Putamen (tissue), 1 donor: ENCODE results near the gene EARS2.
"Not testable (repeated sequence)": the region's sequence is repeated elsewhere in the genome, so short reads cannot be mapped to it uniquely, and the experiment has no call there.

Source experiments
- DNase-seq: peaks from one replicate; pipeline ENCODE4 v3.0.0-alpha.2; 2016; ENCODE audit warnings: low spot score

The EARS2 gene

GRCh38 chr16:23567602-23568001 lies 10.5 kb upstream of the EARS2 start:
- no peak for DNase-seq

- DNase-seq: no peak
Measured at GRCh38 chr16:23566724-23567123, 9.6 kb upstream of the EARS2 start.

DNA sequence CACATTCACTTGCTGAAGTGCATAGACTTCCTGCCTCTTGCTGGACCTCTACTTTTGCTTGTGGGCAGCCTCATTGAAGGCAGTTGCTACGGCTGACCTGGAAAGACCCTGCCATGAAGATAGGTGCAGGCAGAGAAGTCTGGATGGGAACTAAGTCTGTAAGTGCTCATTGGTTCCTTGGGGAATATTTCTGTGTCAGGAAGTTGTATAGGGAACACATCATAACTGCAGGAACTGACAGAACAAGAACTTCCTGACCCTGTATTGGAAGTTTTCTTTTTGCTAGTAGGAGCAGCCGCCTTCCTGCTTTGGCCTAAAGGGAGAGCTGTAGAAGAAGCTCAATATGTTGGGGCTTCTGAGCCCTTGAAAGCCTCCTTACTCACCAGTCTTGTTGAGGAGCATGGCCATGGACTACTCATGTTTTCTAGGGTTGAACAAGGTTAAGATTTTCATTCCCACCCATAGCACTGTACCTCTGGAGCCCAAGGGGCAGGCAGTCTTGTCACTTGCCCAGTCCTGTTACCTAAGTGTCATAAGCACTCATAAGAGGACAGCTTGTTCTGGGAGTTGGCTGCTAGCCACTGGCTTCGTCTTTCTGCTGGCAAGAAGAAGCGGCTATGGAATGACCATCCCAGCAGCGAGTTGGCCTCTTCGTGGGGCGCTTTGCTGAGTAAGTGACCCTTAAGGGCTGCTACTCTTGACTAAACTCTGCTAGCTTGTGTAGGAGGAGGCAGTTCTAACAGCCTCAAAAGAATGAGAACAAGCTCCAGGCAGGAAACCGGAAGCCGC lies 7.6 kb upstream of the EARS2 start:
- DNase-seq: no peak

- no peak for DNase-seq
Measured at GRCh38 chr16:23563186-23563585, 6.0 kb upstream of the EARS2 start.

DNA sequence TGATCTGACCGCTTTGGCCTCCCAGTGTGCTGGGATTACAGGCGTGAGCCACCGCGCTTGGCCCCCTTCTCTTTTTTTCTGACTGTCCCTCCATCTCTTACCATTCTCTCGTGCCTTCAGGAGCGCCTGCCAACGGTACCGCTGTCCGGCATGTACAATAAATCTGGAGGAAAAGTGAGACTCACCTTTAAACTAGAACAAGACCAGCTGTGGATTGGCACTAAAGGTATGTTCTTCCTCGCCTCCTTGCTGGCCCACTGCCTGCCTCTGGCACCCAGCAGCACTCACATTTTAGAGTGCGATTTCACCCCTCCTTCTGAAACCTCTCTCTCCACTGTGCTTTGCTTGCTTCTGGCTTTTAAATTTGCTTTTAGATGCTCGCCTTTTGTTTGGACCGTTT lies 5.4 kb upstream of the EARS2 start:
- DNase-seq: no peak

GRCh38 chr16:23561586-23561985 lies 4.4 kb upstream of the EARS2 start:
- no peak for DNase-seq

DNA sequence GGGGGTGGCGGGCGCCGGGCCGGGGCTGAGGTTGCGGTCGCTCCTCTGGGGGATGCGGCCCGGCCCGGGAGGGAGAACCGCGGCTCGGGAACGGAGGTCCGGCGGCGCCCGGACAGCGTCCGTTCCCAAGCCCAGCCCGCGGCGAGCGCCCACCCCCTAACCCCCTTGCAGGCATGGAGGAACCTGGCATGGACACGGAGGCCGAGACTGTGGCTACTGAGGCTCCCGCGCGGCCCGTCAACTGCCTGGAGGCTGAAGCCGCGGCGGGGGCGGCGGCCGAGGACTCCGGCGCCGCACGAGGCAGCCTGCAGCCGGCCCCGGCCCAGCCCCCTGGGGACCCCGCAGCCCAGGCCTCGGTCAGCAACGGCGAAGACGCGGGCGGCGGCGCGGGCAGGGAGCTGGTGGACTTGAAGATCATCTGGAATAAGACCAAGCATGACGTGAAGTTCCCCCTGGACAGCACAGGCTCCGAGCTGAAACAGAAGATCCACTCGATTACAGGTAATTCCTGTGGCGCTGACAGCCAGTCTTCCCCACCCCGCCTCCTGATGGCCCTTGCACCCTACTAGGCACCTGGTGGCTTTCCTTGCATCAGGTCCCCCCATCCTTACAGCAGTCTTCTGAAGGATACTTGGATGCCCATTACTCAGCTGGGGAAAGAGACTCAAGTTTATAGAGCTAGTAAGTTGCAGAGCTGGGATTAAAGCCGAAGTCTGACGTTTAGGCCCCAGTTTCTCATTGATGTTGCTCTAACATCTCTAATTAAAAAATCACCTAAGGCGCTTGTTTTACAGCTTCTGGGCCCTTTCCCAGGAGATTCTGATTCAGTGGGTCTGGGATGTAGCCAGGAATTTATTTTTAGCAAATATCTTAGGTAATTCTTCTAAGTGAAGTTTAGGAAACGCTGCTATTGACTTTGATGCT lies 891 bp upstream of the EARS2 start:
- no peak for DNase-seq

GRCh38 chr16:23554536-23554935 lies 2.6 kb downstream of the EARS2 start:
- DNase-seq: no peak

DNA sequence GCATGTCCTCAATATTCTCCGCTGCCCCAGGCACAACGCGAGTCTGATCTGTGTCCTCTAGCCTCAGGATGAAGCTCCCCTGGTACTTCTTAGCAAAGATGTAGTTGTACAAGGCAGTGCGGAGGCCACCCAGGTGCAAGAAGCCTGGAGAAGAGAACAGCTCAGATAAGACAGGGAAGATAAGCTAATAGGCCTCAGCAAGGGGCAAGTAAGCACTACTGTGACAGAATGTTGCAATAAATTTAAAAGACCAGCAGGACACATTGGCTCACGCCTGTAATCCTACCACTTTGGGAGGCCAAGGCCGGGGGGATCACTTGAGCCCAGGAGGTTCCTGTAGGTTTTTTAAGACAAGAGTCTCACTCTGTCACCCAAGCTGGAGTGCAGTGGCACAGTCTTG lies 5.0 kb downstream of the EARS2 start:
- DNase-seq: no peak

GRCh38 chr16:23549938-23550337 lies 7.2 kb downstream of the EARS2 start:
- no peak for DNase-seq

DNA sequence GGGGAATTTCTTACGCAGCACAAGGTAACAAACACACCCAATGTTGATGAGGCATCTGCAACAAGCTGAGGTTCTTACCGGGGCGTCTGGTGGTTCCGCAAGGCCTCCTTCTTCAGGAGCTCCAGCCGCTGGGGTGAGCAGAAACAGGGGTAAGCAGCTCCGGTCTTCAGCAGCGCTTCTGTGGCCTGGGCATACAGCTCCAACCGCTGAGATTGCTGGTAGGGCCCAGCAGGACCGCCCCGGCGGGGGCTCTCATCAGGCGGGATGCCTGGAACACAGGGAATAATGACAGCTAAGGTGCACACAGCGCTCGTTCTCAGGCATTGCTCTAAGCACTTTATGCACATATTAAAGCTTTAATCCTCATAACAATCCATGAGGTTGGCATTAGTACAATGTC lies 12.7 kb downstream of the EARS2 start:
- DNase-seq: no peak

- DNase-seq: not testable (repeated sequence)
Measured at GRCh38 chr16:23540817-23541178, 16.4 kb downstream of the EARS2 start.

GRCh38 chr16:23539984-23540816 lies 16.9 kb downstream of the EARS2 start:
- no peak for DNase-seq

GRCh38 chr16:23538919-23539278 lies 18.3 kb downstream of the EARS2 start:
- DNase-seq: no peak

DNA sequence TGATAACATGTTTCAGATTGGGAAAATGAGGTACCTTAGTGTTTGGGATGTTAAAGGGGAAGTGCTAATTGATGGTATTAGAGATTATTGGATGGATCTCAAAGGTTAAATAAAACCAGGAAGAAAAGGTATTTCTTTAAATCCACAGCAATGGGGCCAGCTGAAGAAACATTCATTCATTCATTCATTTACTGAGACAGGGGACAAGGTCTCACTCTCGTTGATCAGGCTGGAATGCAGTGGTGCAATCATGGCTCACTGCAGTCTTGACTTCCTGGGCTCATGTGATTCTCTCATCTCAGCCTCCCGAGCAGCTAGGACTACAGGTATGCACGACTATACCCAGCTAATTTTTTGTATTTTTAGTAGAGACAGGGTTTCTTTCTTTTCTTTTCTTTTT lies 19.8 kb downstream of the EARS2 start:
- no peak for DNase-seq

DNA sequence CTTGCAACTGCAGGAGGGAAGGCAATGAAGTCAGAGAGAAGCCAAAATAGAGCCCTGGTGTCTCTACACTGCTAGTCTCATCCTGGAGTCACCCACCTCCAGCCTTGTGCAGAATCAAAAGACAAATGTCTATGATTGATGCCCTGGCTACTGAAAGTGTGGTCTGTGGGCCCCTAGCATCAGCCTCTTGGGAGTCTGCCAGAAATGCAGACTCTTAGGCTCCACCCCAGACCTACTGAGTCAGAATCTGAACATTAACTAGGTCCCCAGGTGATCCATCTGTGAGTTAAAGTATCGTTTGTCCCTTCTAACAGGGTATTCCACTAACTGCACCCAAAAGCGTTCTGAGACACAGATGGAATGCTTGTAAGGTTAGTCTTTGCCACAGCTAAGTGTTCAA lies 21.2 kb downstream of the EARS2 start:
- no peak for DNase-seq

DNA sequence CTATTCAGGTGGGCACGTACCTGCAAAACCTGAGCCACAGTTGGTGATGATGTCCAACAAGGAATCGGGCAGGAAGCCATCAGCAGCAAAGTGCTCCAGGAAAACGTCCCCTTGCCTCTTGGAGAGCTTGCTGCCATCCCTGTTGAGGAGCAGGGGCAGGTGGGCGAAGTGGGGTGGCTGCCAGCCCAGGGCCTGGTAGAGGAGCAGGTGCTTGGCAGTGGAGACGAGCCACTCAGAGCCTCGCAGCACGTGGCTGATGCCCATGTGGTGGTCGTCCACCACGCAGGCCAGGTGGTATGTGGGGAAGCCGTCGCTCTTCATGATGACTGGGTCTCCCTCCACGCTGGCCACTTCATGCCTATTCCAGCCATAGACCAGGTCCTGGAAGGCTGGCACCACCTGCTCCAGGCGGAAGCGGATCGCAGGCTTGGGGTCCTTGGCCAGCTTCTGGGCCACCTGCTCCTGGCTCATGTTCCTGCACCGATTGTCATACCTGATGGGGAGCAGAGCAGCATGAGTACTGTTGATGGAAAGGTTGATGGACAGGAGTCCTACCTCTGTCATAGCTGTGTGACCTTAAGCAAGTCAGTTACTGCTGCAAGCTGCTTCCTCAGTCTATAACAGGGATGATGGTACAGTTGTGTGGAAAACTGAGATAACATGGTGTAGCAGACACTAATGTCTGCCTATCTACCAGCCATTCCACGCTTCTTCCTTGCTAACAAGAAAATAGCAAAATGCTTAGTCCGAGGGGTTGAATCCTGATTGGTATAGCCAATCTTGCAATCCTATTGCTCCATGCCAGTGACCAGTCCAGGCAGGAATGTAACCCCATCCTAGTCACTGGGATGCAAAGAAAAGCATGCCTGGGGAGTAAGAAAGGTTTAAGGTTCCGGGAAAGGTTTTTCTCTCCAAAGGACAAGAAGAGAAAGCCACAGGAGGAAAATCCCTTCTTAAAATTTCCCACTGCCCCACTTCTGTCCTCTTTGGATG lies 22.0 kb downstream of the EARS2 start:
- DNase-seq: no peak

- DNase-seq: no peak
Measured at GRCh38 chr16:23532448-23532847, 24.7 kb downstream of the EARS2 start.

DNA sequence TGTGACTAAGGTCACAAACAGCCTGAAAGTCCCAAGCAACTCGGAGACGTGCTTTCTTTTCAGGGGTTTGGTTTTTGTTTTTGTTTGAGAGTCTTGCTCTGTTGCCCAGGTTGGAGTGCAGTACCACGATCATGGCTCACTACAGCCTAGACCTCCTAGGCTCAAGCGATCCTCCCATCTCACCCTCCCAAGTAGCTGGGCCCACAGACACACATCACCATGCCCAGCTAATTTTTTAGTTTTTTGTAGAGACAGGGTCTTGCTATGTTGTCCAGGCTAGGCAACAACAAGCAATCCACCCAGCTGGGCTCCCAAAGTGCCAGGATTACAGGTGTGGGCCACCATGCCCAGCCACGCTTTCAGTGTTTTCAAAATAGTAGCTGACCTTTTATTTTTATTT lies 27.1 kb downstream of the EARS2 start:
- no peak for DNase-seq

GRCh38 chr16:23528644-23529310 lies 28.4 kb downstream of the EARS2 start:
- DNase-seq: no peak
